ENCODE data around the gene HLA-DMA. TPM values are rescaled to one million over a fixed set of nuclear protein-coding genes. Genes with fewer than 3 reads are reported as not detected.

Gene HLA-DMA
- total RNA-seq, 1 experiment from 2014 or later: 104 TPM

GRCh38 chr6:32984622-32985389 lies 31.9 kb upstream of the HLA-DMA start:
- intact Hi-C loops (cut with micrococcal nuclease; ENCODE audit: unreplicated experiment): loop anchor here (1.0 kb wide), 2 partner anchors 52 to 100 kb away; no protein-coding TSS in a partner anchor
- H3K27me3 Mint-ChIP-seq (ENCODE audit: unreplicated experiment): peaks cover 28% of the 10 kb centered on the region
- H3K4me1 Mint-ChIP-seq (ENCODE audit: low read depth, unreplicated experiment): peaks cover 44% of the 10 kb centered on the region
- peak; percentile 93 for TF ChIP-seq CTCF (IDR thresholded peaks at IDR 0.05; ENCODE audit: unreplicated experiment)
- DNase-seq: peak; percentile 97
- H3K9me3 Mint-ChIP-seq (ENCODE audit: low read depth, unreplicated experiment): no peaks in the 10 kb centered on the region
- CTCF ChIA-PET: interaction anchor here (0.5 to 5.3 kb wide), 40 partner anchors 14 to 264 kb away, joined by 3 to 143 read pairs (median 6); partner anchors contain the start of genes BRD2, HLA-DMA, HLA-DMB and PSMB9
- H3K4me3 Mint-ChIP-seq (ENCODE audit: low read depth, unreplicated experiment): no peak overlapping the region
- BruUV-seq (replicated peaks): no TSS peak
- peak overlapping the region; percentile 9 for H3K27ac Mint-ChIP-seq (ENCODE audit: unreplicated experiment)
- H3K36me3 Mint-ChIP-seq (ENCODE audit: insufficient read depth, unreplicated experiment): peaks cover 34% of the 10 kb centered on the region

GRCh38 chr6:32983964-32984621 lies 31.2 kb upstream of the HLA-DMA start:
- BruUV-seq (replicated peaks): no TSS peak
- Mint-ChIP-seq H3K9me3 (ENCODE audit: low read depth, unreplicated experiment) (no peaks in the 10 kb centered on the region), H3K4me3 (ENCODE audit: low read depth, unreplicated experiment) (no peak overlapping the region), H3K4me1 (ENCODE audit: low read depth, unreplicated experiment) (peaks cover 50% of the 10 kb centered on the region), H3K36me3 (ENCODE audit: insufficient read depth, unreplicated experiment) (peaks cover 41% of the 10 kb centered on the region), H3K27me3 (ENCODE audit: unreplicated experiment) (peaks cover 28% of the 10 kb centered on the region), H3K27ac (ENCODE audit: unreplicated experiment) (peak overlapping the region; percentile 9)
- no peak for TF ChIP-seq CTCF (IDR thresholded peaks at IDR 0.05; ENCODE audit: unreplicated experiment)
- CTCF ChIA-PET: interaction anchor here (0.7 to 5.3 kb wide), 39 partner anchors 13 to 265 kb away, joined by 3 to 143 read pairs (median 6); partner anchors contain the start of genes BRD2, HLA-DMA, HLA-DMB and PSMB9
- DNase-seq: no peak
- intact Hi-C loops (cut with micrococcal nuclease; ENCODE audit: unreplicated experiment): loop anchor here (1.0 kb wide), 2 partner anchors 51 to 99 kb away; no protein-coding TSS in a partner anchor

- CTCF ChIA-PET: interaction anchor here (1.3 to 5.3 kb wide), 8 partner anchors 12 to 189 kb away, joined by 6 to 143 read pairs (median 30); partner anchors contain the start of genes BRD2, HLA-DMA, HLA-DMB and TAP2
- Mint-ChIP-seq H3K27me3 (ENCODE audit: unreplicated experiment) (peaks cover 26% of the 10 kb centered on the region), H3K27ac (ENCODE audit: unreplicated experiment) (no peak overlapping the region), H3K9me3 (ENCODE audit: low read depth, unreplicated experiment) (no peaks in the 10 kb centered on the region), H3K4me1 (ENCODE audit: low read depth, unreplicated experiment) (peaks cover 50% of the 10 kb centered on the region), H3K4me3 (ENCODE audit: low read depth, unreplicated experiment) (no peak overlapping the region), H3K36me3 (ENCODE audit: insufficient read depth, unreplicated experiment) (peaks cover 47% of the 10 kb centered on the region)
- BruUV-seq (replicated peaks): no TSS peak
- intact Hi-C loops (cut with micrococcal nuclease; ENCODE audit: unreplicated experiment): no loop called here
- no peak for DNase-seq
- no peak for TF ChIP-seq CTCF (IDR thresholded peaks at IDR 0.05; ENCODE audit: unreplicated experiment)
Observed at GRCh38 chr6:32983493-32983848, 30.6 kb upstream of the HLA-DMA start.

- peaks cover 53% of the 10 kb centered on the region for H3K36me3 Mint-ChIP-seq (ENCODE audit: insufficient read depth, unreplicated experiment)
- CTCF ChIA-PET: interaction anchor here (1.4 to 5.3 kb wide), 4 partner anchors 12 to 50 kb away, joined by 4 to 143 read pairs (median 49); partner anchors contain the start of genes BRD2 and HLA-DMA
- intact Hi-C loops (cut with micrococcal nuclease; ENCODE audit: unreplicated experiment): no loop called here
- peak overlapping the region; percentile 57 for H3K27ac Mint-ChIP-seq (ENCODE audit: unreplicated experiment)
- H3K9me3 Mint-ChIP-seq (ENCODE audit: low read depth, unreplicated experiment): no peaks in the 10 kb centered on the region
- TF ChIP-seq CTCF (IDR thresholded peaks at IDR 0.05; ENCODE audit: unreplicated experiment): no peak
- H3K4me3 Mint-ChIP-seq (ENCODE audit: low read depth, unreplicated experiment): no peak overlapping the region
- no TSS peak for BruUV-seq (replicated peaks)
- H3K27me3 Mint-ChIP-seq (ENCODE audit: unreplicated experiment): peaks cover 21% of the 10 kb centered on the region
- H3K4me1 Mint-ChIP-seq (ENCODE audit: low read depth, unreplicated experiment): peaks cover 56% of the 10 kb centered on the region
- no peak for DNase-seq
Observed at GRCh38 chr6:32982702-32983492, 30.0 kb upstream of the HLA-DMA start.

All from Calu3 (cell line).